HG03135 (cell line): ENCODE data around the gene FBLN7.

Source experiments
- ATAC-seq: cut with Tn5 transposase; IDR thresholded peaks from one replicate; pipeline ENCODE4 v1.9.1; 2021; ENCODE audit warnings: mild to moderate bottlenecking, moderate library complexity; ENCODE audit not compliant: unreplicated experiment

The FBLN7 gene

DNA sequence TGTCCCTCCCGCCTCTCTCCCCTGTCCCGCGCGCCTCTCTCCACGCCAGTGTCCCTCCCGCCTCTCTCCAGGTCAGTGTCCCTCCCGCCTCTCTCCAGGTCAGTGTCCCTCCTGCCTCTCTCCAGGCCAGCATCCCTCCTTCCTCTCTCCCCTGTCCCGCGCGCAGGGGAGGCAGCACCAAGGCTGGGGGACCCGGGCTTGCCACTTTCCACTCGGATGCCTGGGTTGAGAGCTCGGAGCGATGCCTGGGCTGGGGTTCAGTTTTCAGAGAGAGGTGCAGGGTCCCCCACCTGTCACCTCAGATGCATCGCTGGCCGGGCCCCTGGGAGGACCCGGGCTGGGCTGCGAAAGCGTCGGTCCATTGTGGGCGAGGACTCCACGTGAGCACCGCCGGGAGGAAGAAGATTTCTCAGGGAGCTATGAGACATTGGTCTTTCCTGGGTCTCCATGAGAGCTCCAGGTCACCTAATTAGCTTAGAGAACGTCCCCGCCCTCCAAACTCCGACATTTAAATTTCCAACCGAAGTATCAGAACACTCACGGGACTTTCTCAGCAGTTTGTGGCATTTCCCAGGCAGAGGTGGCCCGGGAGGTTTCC, 2.1 kb downstream of the FBLN7 start:
- ATAC-seq = no peak

- no peak for ATAC-seq
Measured at GRCh38 chr2:112140899-112141625, 2.9 kb downstream of the FBLN7 start.

DNA sequence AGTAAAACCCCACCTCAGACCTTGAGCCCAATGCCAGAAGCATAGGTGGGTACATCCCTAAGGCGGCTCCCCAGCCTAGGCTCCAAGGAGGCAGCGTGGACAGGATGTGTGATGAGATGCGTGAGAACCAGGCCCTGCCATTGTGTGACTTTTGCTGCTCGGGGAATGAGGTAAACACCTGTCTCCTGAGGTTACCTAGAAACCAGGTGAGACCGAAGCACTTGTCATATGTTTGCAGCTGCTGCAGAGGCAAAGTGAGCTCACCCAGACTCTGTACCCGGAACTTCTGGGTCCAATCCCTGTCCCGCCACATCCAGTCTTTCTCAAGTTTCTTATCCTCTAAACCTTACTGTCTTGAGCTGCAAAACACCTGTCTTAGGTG, 3.4 kb downstream of the FBLN7 start:
- no peak for ATAC-seq

DNA sequence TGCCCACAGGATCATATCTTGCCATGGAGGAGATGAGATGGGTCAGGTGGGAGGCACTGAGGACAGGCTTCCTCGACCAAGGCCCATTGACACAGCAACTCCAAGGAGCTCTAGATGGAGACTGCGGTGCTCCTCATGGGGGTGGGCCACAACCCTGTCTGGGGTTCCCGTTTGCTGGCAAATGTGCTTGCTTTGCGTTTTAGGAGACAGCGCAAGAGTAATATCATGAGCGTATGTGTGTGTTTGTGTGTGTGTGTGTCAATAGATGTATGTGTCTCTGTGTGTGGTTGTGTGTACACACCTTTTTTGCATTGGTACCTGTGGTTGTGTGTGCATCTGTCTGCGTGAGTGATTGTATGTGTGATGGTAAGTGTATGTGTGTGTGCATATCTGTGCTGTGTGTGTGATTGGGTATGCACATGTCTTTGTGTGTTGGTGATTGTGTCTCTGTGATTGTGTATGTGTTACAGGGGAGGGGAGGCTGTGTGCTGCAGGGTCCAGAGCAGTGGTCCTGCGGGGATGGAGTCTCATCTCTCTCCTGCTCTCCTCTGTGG, 4.4 kb downstream of the FBLN7 start:
- no peak for ATAC-seq

- no peak for ATAC-seq
Measured at GRCh38 chr2:112143150-112143549, 5.0 kb downstream of the FBLN7 start.

DNA sequence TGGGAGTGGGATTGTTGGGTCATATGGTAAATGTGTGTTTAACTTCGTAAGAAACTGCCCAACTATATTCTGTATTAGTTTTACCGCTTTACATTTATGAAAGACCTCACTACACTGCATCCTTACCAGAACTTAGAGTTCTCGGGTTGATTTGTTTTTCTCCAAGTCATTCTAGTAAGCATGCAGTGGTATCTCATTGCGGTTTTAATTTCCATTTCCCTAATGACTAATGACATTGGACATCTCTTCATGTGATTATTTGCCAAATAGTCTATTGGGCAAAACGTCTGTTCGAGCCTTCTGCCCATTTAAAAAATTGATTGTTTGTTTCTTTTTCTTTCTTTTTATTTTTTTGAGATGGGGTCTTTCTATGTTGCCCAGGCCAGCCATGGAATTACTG, 6.8 kb downstream of the FBLN7 start:
- ATAC-seq = no peak

DNA sequence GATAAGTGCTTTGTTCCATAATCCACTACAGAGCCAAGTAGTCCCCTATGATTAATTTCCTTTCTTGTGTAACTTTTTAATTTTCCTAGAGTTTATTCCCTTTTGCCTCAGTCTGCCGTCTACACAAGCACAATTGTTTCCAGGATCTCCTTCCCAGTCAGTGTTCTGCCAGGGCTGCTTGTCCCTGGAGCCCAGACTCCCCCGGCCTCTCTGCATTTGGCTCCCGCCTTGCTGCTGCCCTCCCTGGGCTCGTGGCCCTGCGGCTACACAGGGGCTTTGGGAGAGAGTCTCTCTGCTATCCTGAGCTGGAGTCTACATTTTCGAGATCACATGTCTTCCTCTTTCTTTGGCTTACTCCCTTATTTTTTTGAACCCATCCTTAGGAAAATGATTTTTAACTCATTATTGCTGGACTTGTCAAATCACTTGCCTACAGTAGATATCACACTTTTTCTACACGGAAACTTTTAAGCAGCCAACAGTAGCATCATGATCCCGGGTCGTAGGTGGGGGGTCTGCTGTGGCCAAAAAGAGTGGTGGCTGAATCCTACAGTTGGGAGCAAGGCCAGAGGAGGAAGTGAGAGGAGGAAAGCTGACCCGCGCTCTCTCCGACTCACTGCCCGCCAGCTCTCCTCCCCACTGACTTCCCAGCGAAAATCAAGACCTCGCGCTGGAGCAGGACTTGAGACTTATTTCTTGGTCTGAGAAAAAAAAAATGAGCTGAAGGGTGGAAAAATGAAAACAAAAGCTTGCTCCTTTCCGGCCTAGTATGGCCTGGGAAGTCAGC, 9.4 kb downstream of the FBLN7 start:
- ATAC-seq = no peak

- ATAC-seq = no peak
Measured at GRCh38 chr2:112148477-112148876, 10.3 kb downstream of the FBLN7 start.

- no peak for ATAC-seq
Measured at GRCh38 chr2:112149194-112149593, 11.0 kb downstream of the FBLN7 start.

DNA sequence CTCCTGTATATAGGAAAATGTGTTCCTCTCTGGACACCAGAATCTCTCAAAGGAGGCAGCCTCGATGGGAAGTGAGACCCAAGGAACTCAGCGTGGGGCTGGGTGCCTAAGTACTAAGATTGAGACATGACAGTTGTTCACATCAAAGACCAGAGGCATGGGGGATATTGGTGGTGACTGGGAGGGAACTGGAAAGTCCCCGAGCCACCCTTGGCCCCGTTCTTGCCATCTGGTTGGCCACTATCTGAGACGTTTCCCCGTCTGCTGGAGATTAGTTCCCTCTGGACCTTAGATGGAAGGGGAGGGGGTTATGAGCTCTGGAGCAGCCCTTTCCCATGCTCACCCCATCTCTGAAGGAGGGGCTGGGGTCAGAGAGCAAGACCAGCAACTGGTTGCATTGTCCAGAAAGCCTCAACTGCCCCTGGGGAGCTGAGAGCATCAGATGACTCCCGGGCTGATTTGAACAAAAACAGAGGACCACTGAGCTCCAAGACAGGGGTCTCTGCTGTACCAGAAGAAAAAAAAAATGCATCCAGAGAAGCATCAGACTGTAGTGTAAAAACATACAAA, 11.8 kb downstream of the FBLN7 start:
- ATAC-seq = no peak

DNA sequence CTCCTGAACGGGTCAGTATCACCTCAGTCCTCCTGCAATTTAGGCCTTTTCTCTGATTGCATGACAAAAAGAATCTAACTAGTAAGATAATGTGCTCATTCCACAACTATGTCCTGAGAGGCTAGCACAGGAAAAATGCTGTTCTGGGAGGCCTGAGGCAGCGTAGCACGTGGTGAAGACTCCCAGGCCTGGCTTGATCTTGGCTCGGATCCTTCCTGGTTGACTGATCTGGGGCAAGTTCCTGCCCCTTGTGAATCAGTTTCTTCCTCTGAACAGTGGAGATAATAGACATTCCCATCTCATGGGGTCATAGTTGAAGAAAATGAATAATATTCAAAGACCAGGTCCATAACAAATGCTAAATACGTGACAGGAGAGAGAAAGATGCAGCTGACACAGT, 12.3 kb downstream of the FBLN7 start:
- no peak for ATAC-seq

- no peak for ATAC-seq
Measured at GRCh38 chr2:112150851-112151250, 12.7 kb downstream of the FBLN7 start.

- no peak for ATAC-seq
Measured at GRCh38 chr2:112151271-112151670, 13.1 kb downstream of the FBLN7 start.

- no peak for ATAC-seq
Measured at GRCh38 chr2:112151701-112152440, 13.7 kb downstream of the FBLN7 start.

- no peak for ATAC-seq
Measured at GRCh38 chr2:112152476-112153178, 14.4 kb downstream of the FBLN7 start.

DNA sequence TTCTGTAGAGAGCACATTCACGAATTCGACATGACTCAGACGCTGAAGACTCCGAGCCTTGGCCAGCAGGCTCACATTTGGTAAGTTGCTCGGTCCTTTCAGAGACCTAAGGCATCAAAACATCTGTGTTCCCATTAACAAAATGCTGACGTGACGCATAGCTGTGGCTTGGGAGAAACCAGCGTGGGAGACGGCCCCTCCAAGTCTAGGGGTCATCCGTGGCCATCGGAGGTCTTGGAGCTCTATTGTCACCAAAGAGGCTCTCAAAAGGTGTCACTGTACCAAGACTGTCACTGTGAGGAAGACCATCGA, 14.9 kb downstream of the FBLN7 start:
- no peak for ATAC-seq

GRCh38 chr2:112153501-112153900, 15.3 kb downstream of the FBLN7 start:
- no peak for ATAC-seq

- ATAC-seq = no peak
Measured at GRCh38 chr2:112154246-112155117, 16.3 kb downstream of the FBLN7 start.
